GM19397 (cell line): Measurements from ENCODE around the gene PPME1.

ENCODE experiments used
- ATAC-seq: cut with Tn5 transposase; IDR thresholded peaks from one replicate; pipeline ENCODE4 v1.9.1; 2021; ENCODE audit warnings: mild to moderate bottlenecking, moderate library complexity; ENCODE audit not compliant: unreplicated experiment

Gene PPME1

DNA sequence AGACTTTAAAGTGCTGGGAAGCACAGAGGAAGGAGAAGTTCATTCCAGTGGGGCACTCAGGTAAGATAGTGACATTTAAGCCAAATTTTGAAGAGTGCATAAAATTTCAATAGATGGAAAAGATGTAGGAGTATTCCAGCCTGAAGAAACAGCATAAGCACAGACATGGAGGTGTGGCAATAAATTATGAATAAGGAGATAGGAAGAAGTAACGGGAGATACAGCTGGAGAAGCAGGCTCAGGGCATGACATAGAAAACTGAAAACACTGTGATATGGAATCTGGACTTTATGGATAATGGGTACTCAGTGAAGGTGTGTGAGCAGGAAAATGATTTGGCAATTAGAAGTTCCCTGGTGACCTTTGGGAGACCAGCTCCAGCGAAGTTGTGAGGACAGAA lies 107.0 kb downstream of the PPME1 start:
- ATAC-seq, result no peak

DNA sequence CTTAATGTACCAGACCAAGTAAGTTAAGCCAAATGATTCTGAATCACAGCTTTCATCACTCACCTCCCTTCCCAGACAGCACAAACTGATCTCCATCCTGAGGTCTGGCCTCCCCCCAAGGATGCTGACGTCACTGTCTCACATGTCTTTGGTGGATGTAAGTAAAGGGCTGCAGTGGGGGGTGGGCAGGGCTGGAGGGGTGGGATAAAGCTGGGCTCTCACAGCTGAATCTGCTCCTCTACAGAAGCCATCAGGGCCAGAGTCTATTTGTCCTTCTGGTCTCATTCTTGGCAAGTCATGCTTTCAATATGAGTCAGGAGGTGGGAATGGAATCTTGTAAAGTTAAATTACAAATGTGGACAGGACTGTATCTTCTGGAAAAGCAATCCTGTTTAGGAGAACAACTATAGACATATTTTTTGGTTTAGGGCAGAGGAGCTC lies 107.7 kb downstream of the PPME1 start:
- no peak for ATAC-seq

DNA sequence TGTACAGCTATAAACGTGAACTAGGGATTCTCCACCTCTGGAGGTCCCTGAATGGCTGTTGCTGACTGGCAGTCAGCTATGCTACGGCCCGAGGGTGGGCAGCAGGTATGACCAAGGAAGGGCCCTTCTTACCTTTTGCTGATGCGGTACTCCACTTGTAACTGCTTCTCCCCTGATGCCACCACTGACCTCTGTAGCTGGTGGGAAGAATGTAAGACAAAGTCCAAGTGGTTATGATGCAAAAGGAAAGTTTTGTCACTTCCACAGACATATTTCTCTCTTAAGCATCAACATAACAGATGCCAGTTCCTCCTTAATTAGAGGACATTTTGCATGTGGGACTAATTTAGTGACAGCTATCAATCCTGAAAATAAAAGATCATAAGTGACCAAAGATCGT lies 108.2 kb downstream of the PPME1 start:
- ATAC-seq, result no peak

- no peak for ATAC-seq
These were observed 109.4 kb downstream of the PPME1 start for GRCh38 chr11:74280494-74280893.

GRCh38 chr11:74282421-74282820 lies 111.3 kb downstream of the PPME1 start:
- ATAC-seq, result no peak

GRCh38 chr11:74282914-74283371 lies 111.9 kb downstream of the PPME1 start:
- ATAC-seq, result no peak

- no peak for ATAC-seq
These were observed 112.6 kb downstream of the PPME1 start for GRCh38 chr11:74283580-74284180.

- no peak for ATAC-seq
These were observed 113.4 kb downstream of the PPME1 start for GRCh38 chr11:74284466-74284865.

DNA sequence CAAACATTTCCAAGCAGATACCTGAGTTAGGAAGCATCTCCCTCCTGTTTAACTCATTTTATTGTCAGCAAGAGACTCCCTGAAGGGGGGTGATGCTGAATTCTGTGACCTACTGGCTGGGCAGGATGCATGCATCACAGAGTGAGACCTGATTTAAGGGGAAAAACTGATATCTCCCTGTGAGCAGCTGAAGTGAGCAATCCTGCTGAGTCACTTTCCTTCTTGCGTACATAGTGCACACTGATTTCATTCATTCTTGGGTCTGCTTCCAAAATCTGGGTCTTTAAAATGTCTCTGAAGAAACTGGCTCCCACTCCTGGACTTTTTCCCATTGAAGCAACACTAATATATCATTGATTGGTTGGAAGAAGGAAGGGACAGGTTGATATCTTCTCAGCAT lies 117.1 kb downstream of the PPME1 start:
- ATAC-seq, result no peak

DNA sequence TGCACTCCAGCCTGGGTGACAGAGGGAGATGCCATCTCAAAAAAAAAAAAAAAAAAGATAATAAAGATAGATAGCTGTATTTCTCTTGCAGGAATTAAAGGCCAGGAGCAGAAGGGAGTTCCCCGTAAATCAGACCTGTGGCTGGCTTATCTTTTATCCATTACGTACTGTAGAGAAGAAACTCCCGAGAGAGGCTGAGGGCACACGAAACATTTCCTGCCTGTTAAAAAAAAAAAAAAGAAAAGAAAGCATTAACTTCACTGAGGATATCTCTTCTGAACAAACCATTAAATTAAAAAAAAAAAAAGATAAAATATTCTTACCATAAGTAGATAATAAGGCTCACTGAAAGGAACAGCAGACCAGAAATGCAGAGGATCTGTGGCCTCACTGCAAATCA lies 117.8 kb downstream of the PPME1 start:
- ATAC-seq, result no peak

DNA sequence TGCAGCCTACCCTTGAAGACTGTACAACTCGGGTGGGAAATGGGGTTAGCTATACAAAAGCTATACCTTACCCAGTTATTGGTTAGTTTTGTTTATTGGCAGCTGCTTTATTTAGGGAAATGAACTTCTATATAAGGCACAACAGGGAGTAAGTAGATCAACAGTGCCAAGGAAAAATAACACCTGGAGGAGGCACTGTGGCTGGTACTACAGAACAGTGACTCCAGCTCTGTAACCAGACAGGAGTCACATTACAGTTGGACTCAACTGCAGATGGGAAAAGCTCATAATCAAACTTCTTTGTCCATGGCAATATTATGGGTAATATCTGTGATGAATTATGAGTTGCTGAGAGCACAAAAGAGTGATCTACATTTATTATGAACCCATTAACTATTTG lies 126.4 kb downstream of the PPME1 start:
- ATAC-seq, result no peak

- ATAC-seq, result no peak
These were observed 127.9 kb downstream of the PPME1 start for GRCh38 chr11:74299015-74299414.
